ENCODE results near the gene ABHD4.
"Not testable (repeated sequence)": the region's sequence is repeated elsewhere in the genome, so short reads cannot be mapped to it uniquely, and the experiment has no call there.

The ABHD4 gene

GRCh38 chr14:22630066-22630465 is 32.0 kb downstream of the ABHD4 start:
- DNase-seq = no peak

- DNase-seq = peak; percentile 40
Observed at GRCh38 chr14:22630486-22630885, 32.4 kb downstream of the ABHD4 start.

GRCh38 chr14:22634233-22634900 is 36.3 kb downstream of the ABHD4 start:
- DNase-seq = no peak

- DNase-seq = not testable (repeated sequence)
Observed at GRCh38 chr14:22635980-22636379, 37.9 kb downstream of the ABHD4 start.

- DNase-seq = no peak
Observed at GRCh38 chr14:22640192-22640591, 42.1 kb downstream of the ABHD4 start.

GRCh38 chr14:22641846-22642245 is 43.7 kb downstream of the ABHD4 start:
- no peak for DNase-seq

- DNase-seq = no peak
Observed at GRCh38 chr14:22644305-22644635, 46.2 kb downstream of the ABHD4 start, which contains the start of gene OR6J1. Gene OR6J1 (minus strand): TSS chr14:22644352. CDS start chr14:22634811, 9,541 bp downstream.

- peak; percentile 88 for DNase-seq
Observed at GRCh38 chr14:22646570-22647254, 48.6 kb downstream of the ABHD4 start.

GRCh38 chr14:22648506-22648905 is 50.4 kb downstream of the ABHD4 start:
- no peak for DNase-seq

- DNase-seq = no peak
Observed at GRCh38 chr14:22650046-22650739, 52.1 kb downstream of the ABHD4 start.

GRCh38 chr14:22650960-22651521 is 52.9 kb downstream of the ABHD4 start:
- peak; percentile 20 for DNase-seq

- no peak for DNase-seq
Observed at GRCh38 chr14:22651586-22651985, 53.5 kb downstream of the ABHD4 start.

GRCh38 chr14:22653012-22653621 is 55.0 kb downstream of the ABHD4 start:
- DNase-seq = peak; percentile 82

GRCh38 chr14:22656226-22656625 is 58.1 kb downstream of the ABHD4 start:
- DNase-seq = no peak

GRCh38 chr14:22656945-22657731 is 59.0 kb downstream of the ABHD4 start:
- DNase-seq = no peak

GRCh38 chr14:22657861-22658260 is 59.8 kb downstream of the ABHD4 start:
- DNase-seq = peak; percentile 71

GRCh38 chr14:22658946-22659345 is 60.8 kb downstream of the ABHD4 start:
- no peak for DNase-seq

- DNase-seq = no peak
Observed at GRCh38 chr14:22660654-22661053, 62.6 kb downstream of the ABHD4 start.
